ENCODE results near the gene SLC1A4.

Gene SLC1A4

DNA sequence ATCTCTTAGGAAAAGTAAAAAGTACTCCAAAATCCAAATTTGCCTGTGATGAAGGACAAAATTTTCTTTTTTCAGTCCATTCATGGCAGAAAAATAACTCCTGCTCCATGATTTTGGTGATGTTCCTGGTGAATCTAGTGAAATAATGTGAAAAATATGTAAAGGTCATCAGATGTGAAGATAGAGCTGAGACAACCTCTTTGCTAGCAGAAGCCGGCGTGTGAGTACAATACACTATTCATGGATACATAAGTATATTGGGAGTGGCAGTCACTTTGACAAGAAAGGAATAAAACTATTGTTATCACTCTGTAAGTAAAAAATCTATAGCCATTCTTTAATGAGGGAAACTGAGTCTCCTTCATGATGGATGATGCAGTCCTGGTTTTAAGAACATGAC is 6.3 kb upstream of the SLC1A4 start:
- CTCF ChIA-PET = interaction anchor here (0.6 kb wide), 1 partner anchor 72 kb away, joined by 3 read pairs; no protein-coding TSS in a partner anchor
- POLR2A ChIA-PET = no interaction called here
- no peak for TF ChIP-seq ZNF184 (tag by site-specific recombination; IDR thresholded peaks at IDR 0.05)
- no peak for TF ChIP-seq ZNF24 (tag by site-specific recombination; IDR thresholded peaks at IDR 0.05)
- no peak for TF ChIP-seq ZNF449 (tag by site-specific recombination; IDR thresholded peaks at IDR 0.05)
- no peak for TF ChIP-seq ZNF302 (tag by site-specific recombination; IDR thresholded peaks at IDR 0.05; ENCODE audit: low read depth)
- no peak for TF ChIP-seq GLI2 (tag by site-specific recombination; IDR thresholded peaks at IDR 0.05; ENCODE audit: borderline replicate concordance, low read depth)
- no peak overlapping the region for H3K27ac ChIP-seq (ENCODE audit: extremely low read depth, low read depth, low read length)
- no peaks in the 10 kb centered on the region for H3K9me3 ChIP-seq (ENCODE audit: control insufficient read depth, insufficient read depth, low read depth, low read length)
- H3K4me3 ChIP-seq (ENCODE audit: low read depth, low read length) = no peak overlapping the region
- peaks cover 3% of the 10 kb centered on the region; the same call in 1 of the 2 replicates for H3K4me1 ChIP-seq (ENCODE audit: control insufficient read depth, insufficient read depth, low read length)
- no peaks in the 10 kb centered on the region for H3K36me3 ChIP-seq (ENCODE audit: control insufficient read depth in 2 of 2, insufficient read depth in 1 of 2, low read length in 2 of 2)

DNA sequence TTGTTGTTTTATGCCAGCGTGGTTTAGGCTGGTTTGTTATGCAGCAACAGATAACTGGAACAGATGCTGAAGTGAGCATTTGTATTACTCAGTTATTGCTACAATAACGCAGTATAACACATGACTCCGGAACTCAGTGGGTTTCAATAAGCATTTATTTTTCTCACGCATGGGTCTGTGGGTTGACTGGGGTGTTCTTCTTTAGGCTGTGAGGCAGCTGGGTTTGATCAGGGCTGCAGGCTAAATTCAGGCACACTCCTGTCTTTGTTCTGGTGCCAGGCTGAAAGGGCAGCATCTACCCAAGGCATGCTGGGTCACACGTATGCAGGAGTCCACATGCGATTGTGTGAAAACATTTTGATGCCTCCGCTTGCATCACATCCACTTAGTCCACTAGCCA is 3.8 kb upstream of the SLC1A4 start:
- Histone ChIP-seq H3K36me3 (ENCODE audit: control insufficient read depth in 2 of 2, insufficient read depth in 1 of 2, low read length in 2 of 2) (no peaks in the 10 kb centered on the region), H3K4me1 (ENCODE audit: control insufficient read depth, insufficient read depth, low read length) (peaks cover 3% of the 10 kb centered on the region; the same call in 1 of the 2 replicates), H3K9me3 (ENCODE audit: control insufficient read depth, insufficient read depth, low read depth, low read length) (no peaks in the 10 kb centered on the region), H3K27ac (ENCODE audit: extremely low read depth, low read depth, low read length) (no peak overlapping the region), H3K4me3 (ENCODE audit: low read depth, low read length) (no peak overlapping the region)
- TF ChIP-seq, protein P1, sequence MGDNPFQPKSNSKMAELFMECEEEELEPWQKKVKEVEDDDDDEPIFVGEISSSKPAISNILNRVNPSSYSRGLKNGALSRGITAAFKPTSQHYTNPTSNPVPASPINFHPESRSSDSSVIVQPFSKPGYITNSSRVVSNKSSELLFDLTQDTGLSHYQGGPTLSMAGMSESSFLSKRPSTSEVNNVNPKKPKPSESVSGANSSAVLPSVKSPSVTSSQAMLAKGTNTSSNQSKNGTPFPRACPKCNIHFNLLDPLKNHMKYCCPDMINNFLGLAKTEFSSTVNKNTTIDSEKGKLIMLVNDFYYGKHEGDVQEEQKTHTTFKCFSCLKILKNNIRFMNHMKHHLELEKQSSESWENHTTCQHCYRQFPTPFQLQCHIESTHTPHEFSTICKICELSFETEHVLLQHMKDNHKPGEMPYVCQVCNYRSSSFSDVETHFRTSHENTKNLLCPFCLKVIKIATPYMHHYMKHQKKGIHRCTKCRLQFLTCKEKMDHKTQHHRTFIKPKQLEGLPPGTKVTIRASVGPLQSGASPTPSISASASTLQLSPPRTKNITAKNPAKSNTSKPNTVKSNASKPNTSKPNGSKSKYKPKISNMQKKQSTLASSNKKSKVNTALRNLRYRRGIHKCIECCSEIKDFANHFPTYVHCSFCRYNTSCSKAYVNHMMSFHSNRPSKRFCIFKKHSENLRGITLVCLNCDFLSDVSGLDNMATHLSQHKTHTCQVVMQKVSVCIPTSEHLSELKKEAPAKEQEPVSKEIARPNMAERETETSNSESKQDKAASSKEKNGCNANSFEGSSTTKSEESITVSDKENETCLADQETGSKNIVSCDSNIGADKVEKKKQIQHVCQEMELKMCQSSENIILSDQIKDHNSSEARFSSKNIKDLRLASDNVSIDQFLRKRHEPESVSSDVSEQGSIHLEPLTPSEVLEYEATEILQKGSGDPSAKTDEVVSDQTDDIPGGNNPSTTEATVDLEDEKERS (tag by site-specific recombination; IDR thresholded peaks at IDR 0.05) = no peak
- TF ChIP-seq GLIS2 (tag by site-specific recombination; IDR thresholded peaks at IDR 0.05) (no peak), ZSCAN18 (tag by site-specific recombination; IDR thresholded peaks at IDR 0.05) (no peak), ZBTB48 (tag by site-specific recombination; IDR thresholded peaks at IDR 0.05) (no peak), OVOL3 (tag by site-specific recombination; IDR thresholded peaks at IDR 0.05) (no peak), ZNF16 (tag by site-specific recombination; IDR thresholded peaks at IDR 0.05; ENCODE audit: low read depth) (no peak), ZBTB10 (tag by site-specific recombination; IDR thresholded peaks at IDR 0.05) (no peak), ZBTB26 (tag by site-specific recombination; optimal IDR thresholded peaks at IDR 0.05) (no peak), ZNF274 (IDR thresholded peaks at IDR 0.05; ENCODE audit: low read length) (no peak), ZNF274 (tag by site-specific recombination; IDR thresholded peaks at IDR 0.05; ENCODE audit: borderline replicate concordance) (no peak)
- CTCF ChIA-PET = interaction anchor here (0.6 kb wide), 1 partner anchor 197 kb away, joined by 3 read pairs; no protein-coding TSS in a partner anchor
- POLR2A ChIA-PET = no interaction called here

Measured in HEK293 (cell line).